PC-9 (cell line): Measurements from ENCODE around the gene STARD13. TPM values are rescaled to one million over a fixed set of nuclear protein-coding genes. Genes with fewer than 3 reads are reported as not detected.
"Not testable (repeated sequence)": the region's sequence is repeated elsewhere in the genome, so short reads cannot be mapped to it uniquely, and the experiment has no call there.

Experiments used
- BruUV-seq: library from RNA; stranded (reverse); fragments of 400-500 nt; replicated peaks from 2 replicates; lab custom pipeline; 2021; lab: Mats Ljungman, UMichigan
- CTCF ChIA-PET: fragments of 300-600 bp; sonication (Branson Sonifier 250); formaldehyde crosslinking; loops from one replicate; lab custom pipeline; 2022; ENCODE audit warnings: antibody characterized with exemption; lab: Charles Lee
- POLR2A ChIA-PET: fragments of 300-600 bp; sonication (Branson Sonifier 250); formaldehyde crosslinking; loops from one replicate; lab custom pipeline; 2022; ENCODE audit warnings: antibody characterized with exemption; ENCODE audit not compliant: unreplicated experiment; lab: Charles Lee
- DNase-seq, 2 experiments: peaks; one replicate each; pipeline versions ENCODE4 v3.0.0 to v3.0.0-alpha.2; 2015 to 2022; ENCODE audit warnings: mixed read lengths in 1 of 2
- H2AFZ ChIP-seq: fragments of 200-600 bp; sonication (generic); 2 replicates; pipeline ENCODE4 v1.8.1; 2017; ENCODE audit warnings: antibody characterized with exemption
- H3F3A ChIP-seq: fragments of 200-600 bp; sonication (generic); 2 replicates; pipeline ENCODE4 v1.8.1; 2017; ENCODE audit warnings: antibody characterized with exemption, mild to moderate bottlenecking, low read depth; ENCODE audit not compliant: insufficient read depth
- H3K27ac ChIP-seq: fragments of 200-600 bp; sonication (generic); 2 replicates; pipeline ENCODE4 v1.6.1; 2016; ENCODE audit warnings: mixed run types
- H3K27me3 ChIP-seq: fragments of 200-600 bp; sonication (generic); 2 replicates; pipeline ENCODE4 v1.6.1; 2016; ENCODE audit warnings: low read depth, mixed run types; ENCODE audit not compliant: insufficient read depth
- H3K36me3 ChIP-seq: fragments of 200-600 bp; sonication (generic); 2 replicates; pipeline ENCODE4 v1.6.1; 2016; ENCODE audit warnings: low read depth, mixed run types
- H3K4me1 ChIP-seq: fragments of 200-600 bp; sonication (generic); replicated peaks from 2 replicates; pipeline ENCODE4 v1.6.1; 2016; ENCODE audit warnings: mixed run types; ENCODE audit not compliant: insufficient read depth
- H3K4me2 ChIP-seq: fragments of 200-600 bp; sonication (generic); 2 replicates; pipeline ENCODE4 v1.6.1; 2017; ENCODE audit warnings: mixed run types
- H3K4me3 ChIP-seq: fragments of 200-600 bp; sonication (generic); 2 replicates; pipeline ENCODE4 v1.6.1; 2016; ENCODE audit warnings: mixed run types
- H3K79me2 ChIP-seq: fragments of 200-600 bp; sonication (generic); 2 replicates; pipeline ENCODE4 v1.6.1; 2017; ENCODE audit warnings: low read depth, mixed run types
- H3K9me2 ChIP-seq: fragments of 200-600 bp; sonication (generic); 2 replicates; pipeline ENCODE4 v1.8.1; 2017; ENCODE audit warnings: mild to moderate bottlenecking; ENCODE audit not compliant: insufficient read depth
- H3K9me3 ChIP-seq: fragments of 200-600 bp; sonication (generic); 2 replicates; pipeline ENCODE4 v1.8.1; 2016; ENCODE audit warnings: low read depth; ENCODE audit not compliant: insufficient read depth
- H4K20me1 ChIP-seq: fragments of 200-600 bp; sonication (generic); 2 replicates; pipeline ENCODE4 v1.8.1; 2017; ENCODE audit not compliant: insufficient read depth
- EZH2 ChIP-seq: fragments of 200-600 bp; sonication (generic); IDR thresholded peaks from 2 replicates; pipeline ENCODE4 v1.8.0; 2017; ENCODE audit warnings: antibody characterized with exemption, low read depth
- intact Hi-C: fragments of 100-400 bp; cut with micrococcal nuclease; formaldehyde crosslinking; loops from one replicate; pipeline ENCODE4 v1.10.0; 2022; ENCODE audit not compliant: unreplicated experiment
- total RNA-seq: library from RNA; stranded (reverse); gene quantifications from 2 replicates; pipeline ENCODE4 v1.2.3, GENCODE V29; 2021
- TF ChIP-seq, protein P1 (sequence below): fragments of 200-600 bp; sonication (generic); conservative IDR thresholded peaks from 2 replicates; pipeline ENCODE4 v1.6.1; 2017; ENCODE audit warnings: mixed run types, antibody characterized with exemption, mild to moderate bottlenecking, moderate library complexity

The STARD13 gene
- total RNA-seq, 1 experiment from 2014 or later = 19.6 TPM

DNA sequence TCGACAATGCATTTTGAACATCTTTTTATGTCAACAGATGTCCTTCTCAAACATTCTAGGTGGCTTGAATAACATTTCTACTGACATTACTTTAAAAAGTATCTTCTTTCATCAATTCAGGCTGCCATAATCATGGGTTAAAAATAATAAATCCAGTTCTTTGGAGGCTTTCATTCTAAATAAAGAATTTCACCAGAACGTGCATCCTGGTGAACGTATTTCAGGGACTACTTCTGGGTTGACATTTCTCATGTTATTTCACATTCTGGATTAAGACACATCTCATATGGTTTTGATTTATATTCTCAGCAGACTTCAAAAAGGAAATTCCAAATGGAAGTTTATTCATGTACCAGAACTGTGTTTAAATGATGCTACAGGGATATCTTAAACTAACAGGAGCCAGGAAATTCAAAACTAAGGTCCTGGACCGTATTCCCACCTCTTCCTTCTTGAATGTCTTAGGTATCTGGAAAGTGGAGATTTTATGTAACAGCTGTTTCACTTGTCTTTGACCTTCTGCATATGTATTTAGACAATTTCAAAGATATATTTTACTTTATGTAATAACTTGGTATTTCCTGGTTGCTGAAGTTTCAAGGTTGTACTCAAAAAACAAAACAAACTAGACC, 107.2 kb downstream of the STARD13 start:
- no peak overlapping the region for H3K27ac ChIP-seq
- BruUV-seq = no TSS peak
- no peaks in the 10 kb centered on the region for H3K4me1 ChIP-seq
- no peak for TF ChIP-seq EZH2
- TF ChIP-seq, protein P1, sequence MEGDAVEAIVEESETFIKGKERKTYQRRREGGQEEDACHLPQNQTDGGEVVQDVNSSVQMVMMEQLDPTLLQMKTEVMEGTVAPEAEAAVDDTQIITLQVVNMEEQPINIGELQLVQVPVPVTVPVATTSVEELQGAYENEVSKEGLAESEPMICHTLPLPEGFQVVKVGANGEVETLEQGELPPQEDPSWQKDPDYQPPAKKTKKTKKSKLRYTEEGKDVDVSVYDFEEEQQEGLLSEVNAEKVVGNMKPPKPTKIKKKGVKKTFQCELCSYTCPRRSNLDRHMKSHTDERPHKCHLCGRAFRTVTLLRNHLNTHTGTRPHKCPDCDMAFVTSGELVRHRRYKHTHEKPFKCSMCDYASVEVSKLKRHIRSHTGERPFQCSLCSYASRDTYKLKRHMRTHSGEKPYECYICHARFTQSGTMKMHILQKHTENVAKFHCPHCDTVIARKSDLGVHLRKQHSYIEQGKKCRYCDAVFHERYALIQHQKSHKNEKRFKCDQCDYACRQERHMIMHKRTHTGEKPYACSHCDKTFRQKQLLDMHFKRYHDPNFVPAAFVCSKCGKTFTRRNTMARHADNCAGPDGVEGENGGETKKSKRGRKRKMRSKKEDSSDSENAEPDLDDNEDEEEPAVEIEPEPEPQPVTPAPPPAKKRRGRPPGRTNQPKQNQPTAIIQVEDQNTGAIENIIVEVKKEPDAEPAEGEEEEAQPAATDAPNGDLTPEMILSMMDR = no peak
- no peaks in the 10 kb centered on the region for H3F3A ChIP-seq
- H4K20me1 ChIP-seq = no peaks in the 10 kb centered on the region
- no peaks in the 10 kb centered on the region for H3K36me3 ChIP-seq
- ChIA-PET POLR2A (no interaction called here), CTCF (no interaction called here)
- H3K4me2 ChIP-seq = no peak overlapping the region
- no peak for DNase-seq
- no peaks in the 10 kb centered on the region for H3K79me2 ChIP-seq
- H3K27me3 ChIP-seq = no peaks in the 10 kb centered on the region
- intact Hi-C loops = no loop called here
- no peak overlapping the region for H2AFZ ChIP-seq
- peaks cover 4% of the 10 kb centered on the region; the same call in 1 of the 2 replicates for H3K9me3 ChIP-seq
- H3K4me3 ChIP-seq = no peak overlapping the region
- no peaks in the 10 kb centered on the region for H3K9me2 ChIP-seq

DNA sequence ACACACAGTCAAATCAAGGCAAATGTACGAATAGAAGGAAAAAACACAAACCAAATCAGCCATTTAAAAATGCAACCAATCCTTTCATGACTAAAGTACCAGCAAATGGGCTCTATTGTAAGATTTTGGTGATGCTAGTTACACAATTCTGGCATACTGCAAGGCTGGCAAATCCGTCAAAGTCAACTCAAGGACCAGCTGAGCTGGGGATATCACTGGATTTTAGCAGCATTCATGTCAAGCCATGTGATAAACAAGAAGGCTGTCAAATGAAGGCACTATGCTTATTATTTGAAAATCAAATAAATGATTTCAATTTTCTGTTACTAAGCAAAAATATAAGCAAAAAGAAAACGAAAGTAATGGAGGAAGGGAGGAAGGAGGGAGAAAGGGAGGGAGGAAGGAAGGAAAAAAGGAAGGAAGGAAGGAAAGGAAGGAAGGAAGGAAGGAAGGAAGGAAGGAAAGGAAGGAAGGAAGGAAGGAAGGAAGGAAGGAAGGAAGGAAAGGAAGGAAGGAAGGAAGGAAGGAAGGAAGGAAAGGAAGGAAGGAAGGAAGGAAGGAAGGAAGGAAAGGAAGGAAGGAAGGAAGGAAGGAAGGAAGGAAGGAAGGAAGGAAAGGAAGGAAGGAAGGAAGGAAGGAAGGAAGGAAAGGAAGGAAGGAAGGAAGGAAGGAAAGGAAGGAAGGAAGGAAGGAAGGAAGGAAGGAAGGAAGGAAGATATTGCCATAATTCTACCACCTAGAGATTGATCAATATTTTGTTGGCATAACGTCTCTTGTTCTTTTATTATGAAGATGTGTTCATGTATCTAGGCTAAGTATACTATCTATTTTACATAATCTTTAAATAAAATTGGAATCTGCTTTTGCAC, 108.0 kb downstream of the STARD13 start:
- H3K4me3 ChIP-seq, DNase-seq, CTCF ChIA-PET, H2AFZ ChIP-seq, H3K27ac ChIP-seq, intact Hi-C loops, H3K4me1 ChIP-seq, H3K9me2 ChIP-seq, H3K27me3 ChIP-seq, H3K36me3 ChIP-seq, POLR2A ChIA-PET, H4K20me1 ChIP-seq, H3F3A ChIP-seq, H3K9me3 ChIP-seq, H3K79me2 ChIP-seq, BruUV-seq, H3K4me2 ChIP-seq: not testable (repeated sequence)

DNA sequence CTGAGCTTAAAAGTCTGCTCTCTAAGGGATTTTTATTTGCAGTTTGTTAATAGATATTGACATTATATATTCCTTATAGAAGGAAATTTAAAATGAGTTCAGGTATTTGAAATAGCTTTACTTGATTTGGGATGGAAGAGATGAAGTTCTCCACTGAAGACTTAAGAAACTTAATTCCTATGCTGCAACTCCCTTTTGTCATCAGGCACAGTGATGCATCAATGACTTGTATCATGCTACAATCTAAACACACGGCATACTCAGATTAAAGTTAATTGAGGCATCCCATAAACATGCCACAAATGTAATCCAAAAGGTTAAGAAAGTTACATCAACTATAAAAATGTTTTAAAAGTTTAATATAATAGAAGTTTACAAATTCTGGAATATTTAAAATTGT, 109.0 kb downstream of the STARD13 start:
- no peak for TF ChIP-seq EZH2
- TF ChIP-seq, protein P1 = no peak
- BruUV-seq = no TSS peak
- ChIA-PET CTCF (no interaction called here), POLR2A (no interaction called here)
- Histone ChIP-seq H4K20me1 (no peaks in the 10 kb centered on the region), H3K4me1 (no peaks in the 10 kb centered on the region), H3K27me3 (no peaks in the 10 kb centered on the region), H3F3A (no peaks in the 10 kb centered on the region), H3K9me3 (peaks cover 4% of the 10 kb centered on the region; the same call in 1 of the 2 replicates), H3K79me2 (no peaks in the 10 kb centered on the region), H3K4me3 (no peak overlapping the region), H3K36me3 (0 out of 2 replicates have a peak, but pooled peaks cover 6% of the 10 kb centered on the region), H3K9me2 (no peaks in the 10 kb centered on the region), H2AFZ (no peak overlapping the region), H3K4me2 (no peak overlapping the region), H3K27ac (no peak overlapping the region)
- intact Hi-C loops = no loop called here
- no peak for DNase-seq
